ENCODE results near the gene MEIS3.

Gene MEIS3

GRCh38 chr19:47435883-47436417 is 16.6 kb upstream of the MEIS3 start:
- DNase-seq (ENCODE audit: low read depth, low spot score) = no peak

GRCh38 chr19:47435196-47435595 is 15.9 kb upstream of the MEIS3 start:
- no peak for DNase-seq (ENCODE audit: low read depth, low spot score)

- no peak for DNase-seq (ENCODE audit: low read depth, low spot score)
These were observed 14.8 kb upstream of the MEIS3 start for GRCh38 chr19:47434088-47434487.

- DNase-seq (ENCODE audit: low read depth, low spot score) = no peak
These were observed 13.8 kb upstream of the MEIS3 start for GRCh38 chr19:47433121-47433520.

GRCh38 chr19:47432499-47432898 is 13.2 kb upstream of the MEIS3 start:
- no peak for DNase-seq (ENCODE audit: low read depth, low spot score)

- DNase-seq (ENCODE audit: low read depth, low spot score) = no peak
These were observed 12.8 kb upstream of the MEIS3 start for GRCh38 chr19:47432091-47432490.

- DNase-seq (ENCODE audit: low read depth, low spot score) = no peak
These were observed 10.9 kb upstream of the MEIS3 start for GRCh38 chr19:47430041-47430802.

- DNase-seq (ENCODE audit: low read depth, low spot score) = no peak
These were observed 9.9 kb upstream of the MEIS3 start for GRCh38 chr19:47429140-47429793.

- DNase-seq (ENCODE audit: low read depth, low spot score) = peak; percentile 99
These were observed 9.0 kb upstream of the MEIS3 start for GRCh38 chr19:47428177-47428894.

GRCh38 chr19:47427241-47428176 is 8.2 kb upstream of the MEIS3 start:
- peak; percentile 82 for DNase-seq (ENCODE audit: low read depth, low spot score)

GRCh38 chr19:47423203-47423882 is 4.0 kb upstream of the MEIS3 start:
- no peak for DNase-seq (ENCODE audit: low read depth, low spot score)

- no peak for DNase-seq (ENCODE audit: low read depth, low spot score)
These were observed 3.3 kb upstream of the MEIS3 start for GRCh38 chr19:47422417-47423163.

GRCh38 chr19:47421844-47422395 is 2.6 kb upstream of the MEIS3 start:
- DNase-seq (ENCODE audit: low read depth, low spot score) = no peak

- no peak for DNase-seq (ENCODE audit: low read depth, low spot score)
These were observed 2.0 kb upstream of the MEIS3 start for GRCh38 chr19:47421244-47421786.

GRCh38 chr19:47419789-47420188 is 462 bp upstream of the MEIS3 start:
- no peak for DNase-seq (ENCODE audit: low read depth, low spot score)

- DNase-seq (ENCODE audit: low read depth, low spot score) = no peak
These were observed 666 bp downstream of the MEIS3 start for GRCh38 chr19:47418692-47419029.

GRCh38 chr19:47417746-47418691 is 1.3 kb downstream of the MEIS3 start:
- no peak for DNase-seq (ENCODE audit: low read depth, low spot score)

GRCh38 chr19:47417107-47417745 is 2.1 kb downstream of the MEIS3 start:
- DNase-seq (ENCODE audit: low read depth, low spot score) = no peak

All from iPS DF 19.7 (cell line).